NCI-H1105 (cell line): ENCODE data around the gene SC5D.
A peak's percentile ranks its signal among the peaks of the same experiment; 100 is the strongest.

ENCODE experiments used
- DNase-seq: peaks from one replicate; lab custom pipeline; 2025; lab: John Stamatoyannopoulos, UW

Gene SC5D

DNA sequence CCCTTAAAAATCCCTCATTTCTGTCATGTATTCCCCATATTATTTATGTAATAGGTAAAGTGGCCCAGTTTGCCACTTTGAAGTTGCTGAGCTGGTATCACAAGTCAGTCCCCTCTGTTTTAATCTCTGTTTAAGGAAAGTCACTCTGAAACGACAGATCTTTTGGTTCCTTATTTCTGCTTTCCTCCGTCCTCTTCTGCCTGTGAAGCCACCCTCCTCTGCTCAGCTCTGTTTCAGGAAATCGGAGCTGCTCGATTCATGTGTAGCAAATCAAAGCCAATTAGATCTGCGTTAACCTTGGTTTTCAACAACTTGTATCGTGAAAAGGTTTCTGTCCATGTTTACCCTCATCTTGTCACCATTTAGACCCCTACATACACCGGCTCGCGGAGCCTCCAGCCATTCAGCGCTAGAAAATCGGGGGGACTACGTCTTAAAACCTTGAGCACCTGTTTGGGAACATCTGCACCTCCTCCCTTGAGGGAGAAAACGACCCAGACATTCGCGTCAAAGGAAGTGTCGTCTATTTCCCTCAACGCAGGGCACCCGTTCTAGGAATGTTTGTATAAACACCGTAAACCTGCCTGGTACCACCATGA lies 576 bp upstream of the SC5D start:
- DNase-seq = peak; percentile 73

DNA sequence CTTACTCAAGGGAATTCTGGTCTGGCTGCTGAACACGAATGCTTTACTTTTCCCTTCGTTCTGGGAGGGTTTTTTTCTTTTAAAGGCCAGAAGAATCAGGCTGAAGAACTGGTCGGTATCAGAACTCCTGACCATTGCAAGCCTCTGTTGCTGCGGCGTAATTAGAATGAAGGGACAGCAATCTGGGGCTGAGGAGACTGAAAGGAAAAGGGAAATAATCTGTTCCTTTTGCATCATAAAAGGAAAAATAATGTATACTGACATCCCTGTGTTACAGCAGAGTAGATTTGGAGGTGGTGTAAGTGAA lies 670 bp downstream of the SC5D start:
- DNase-seq = no peak

DNA sequence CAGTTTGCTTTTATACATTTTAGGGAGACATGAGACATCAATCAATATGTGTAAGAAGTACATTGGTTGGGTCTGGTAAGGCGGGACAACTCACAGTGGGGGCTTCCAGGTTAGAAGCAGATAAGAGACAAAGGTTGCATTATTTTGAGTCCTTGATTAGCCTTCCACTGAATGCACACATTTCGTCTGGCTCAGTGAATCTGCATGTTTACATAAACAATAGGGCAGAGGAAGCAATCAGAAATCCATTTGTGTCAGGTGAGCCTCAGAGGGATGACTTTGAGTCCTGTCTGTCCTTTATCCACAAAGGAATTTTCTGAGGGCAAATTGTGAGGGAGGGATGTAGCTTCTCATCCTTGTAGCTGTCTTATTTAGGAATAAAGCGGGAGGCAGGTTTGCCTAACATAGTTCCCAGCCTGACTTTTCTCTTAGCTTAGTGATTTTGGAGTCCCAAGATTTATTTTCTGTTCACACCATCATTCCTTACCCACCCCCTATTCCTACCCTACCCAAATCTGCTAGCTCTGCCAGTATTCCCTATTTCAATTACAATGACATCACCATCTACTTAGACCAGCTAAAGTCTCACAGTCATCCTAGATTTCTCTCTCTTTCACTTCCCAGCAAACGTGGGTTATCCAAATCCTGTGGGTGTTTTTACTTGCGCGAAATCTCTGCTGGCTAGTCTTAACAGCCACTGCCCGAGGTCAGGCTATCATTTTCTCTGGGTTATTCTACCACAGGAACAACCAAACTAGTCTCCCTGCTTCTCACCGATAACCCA lies 2.9 kb downstream of the SC5D start:
- DNase-seq = no peak

DNA sequence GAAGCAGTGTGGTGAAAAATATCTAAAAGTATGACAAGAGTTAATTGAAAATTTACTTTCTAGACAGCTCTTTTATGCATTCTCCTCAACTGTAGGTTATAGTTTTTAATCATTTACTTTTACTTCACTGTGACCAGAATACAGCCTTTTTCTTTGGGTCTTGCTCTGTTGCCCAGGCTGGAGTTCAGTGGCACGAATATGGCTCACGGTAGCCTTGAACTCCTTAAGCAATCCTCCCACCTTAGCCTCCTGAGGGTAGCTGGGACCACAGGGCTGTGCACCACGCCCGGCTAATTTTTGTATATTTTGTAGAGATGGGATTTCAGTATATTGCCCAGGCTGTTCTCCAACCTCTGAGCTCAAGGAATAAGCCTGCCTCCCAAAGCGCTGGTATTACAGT lies 5.3 kb downstream of the SC5D start:
- DNase-seq = no peak

DNA sequence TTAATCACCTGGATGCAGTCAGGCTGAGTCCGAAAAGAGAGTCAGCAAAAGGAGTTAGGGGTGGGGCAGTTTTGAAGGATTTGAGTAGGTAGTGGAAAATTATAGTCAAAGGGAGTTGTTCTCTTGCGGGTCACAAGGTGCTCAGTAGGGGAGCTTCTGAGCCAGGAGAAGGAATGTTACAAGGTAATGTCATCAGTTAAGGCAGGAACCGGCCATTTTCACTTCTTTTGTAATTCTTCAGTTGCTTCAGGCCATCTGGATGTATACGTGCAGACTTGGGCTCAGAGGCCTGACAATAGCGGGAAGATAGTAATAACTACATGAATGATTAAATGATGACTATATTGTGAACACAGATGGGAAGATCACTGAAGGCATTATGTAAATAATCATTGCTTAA lies 6.2 kb downstream of the SC5D start:
- no peak for DNase-seq

DNA sequence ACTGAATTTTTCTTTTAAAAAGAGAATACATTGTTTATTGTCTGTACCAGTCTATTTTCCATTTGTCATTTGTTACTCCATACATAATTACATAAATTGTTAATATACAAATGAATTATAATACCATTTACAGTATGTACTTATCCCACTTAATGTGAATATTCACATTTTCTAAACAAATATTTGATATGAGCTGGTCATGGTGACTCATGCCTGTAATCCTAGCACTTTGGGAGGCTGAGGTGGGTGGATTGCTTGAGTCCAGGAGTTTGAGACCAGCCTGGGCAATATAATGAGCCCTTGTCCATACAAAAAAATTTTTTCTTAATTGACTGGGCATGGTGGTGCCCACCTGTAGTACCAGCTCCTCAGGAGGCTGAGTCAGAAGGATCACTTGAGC lies 6.8 kb downstream of the SC5D start:
- DNase-seq = no peak

DNA sequence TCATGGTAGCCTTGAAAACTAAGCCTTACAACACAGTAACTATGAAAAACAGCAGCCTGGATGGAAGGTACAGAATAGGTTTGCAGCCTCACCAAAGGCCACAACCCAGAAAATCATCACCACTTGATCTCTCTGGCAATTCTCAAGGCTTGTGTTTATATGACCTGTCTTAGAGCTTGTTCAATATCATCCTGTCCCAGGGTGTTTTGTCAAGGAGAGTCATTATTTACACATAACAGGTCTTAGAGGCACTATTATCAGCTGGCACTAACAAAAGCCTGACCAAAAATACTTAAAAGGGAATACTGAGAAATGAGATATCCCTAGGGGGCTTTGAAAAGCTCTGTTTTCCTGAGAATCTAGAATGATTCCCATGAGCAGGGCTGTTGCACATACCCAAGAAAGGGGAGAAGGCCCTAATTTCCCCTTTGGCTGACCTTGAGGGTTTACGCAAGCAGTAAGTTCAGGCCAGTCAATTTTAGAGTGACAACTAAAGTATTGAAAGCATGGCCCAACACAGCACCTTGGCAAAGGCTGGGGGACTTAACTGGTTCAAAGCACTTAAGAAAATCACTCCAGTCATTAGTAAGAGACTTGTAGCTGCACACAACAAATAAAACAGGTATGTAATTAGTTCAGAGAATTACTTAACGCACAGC lies 7.9 kb downstream of the SC5D start:
- DNase-seq = peak; percentile 44

DNA sequence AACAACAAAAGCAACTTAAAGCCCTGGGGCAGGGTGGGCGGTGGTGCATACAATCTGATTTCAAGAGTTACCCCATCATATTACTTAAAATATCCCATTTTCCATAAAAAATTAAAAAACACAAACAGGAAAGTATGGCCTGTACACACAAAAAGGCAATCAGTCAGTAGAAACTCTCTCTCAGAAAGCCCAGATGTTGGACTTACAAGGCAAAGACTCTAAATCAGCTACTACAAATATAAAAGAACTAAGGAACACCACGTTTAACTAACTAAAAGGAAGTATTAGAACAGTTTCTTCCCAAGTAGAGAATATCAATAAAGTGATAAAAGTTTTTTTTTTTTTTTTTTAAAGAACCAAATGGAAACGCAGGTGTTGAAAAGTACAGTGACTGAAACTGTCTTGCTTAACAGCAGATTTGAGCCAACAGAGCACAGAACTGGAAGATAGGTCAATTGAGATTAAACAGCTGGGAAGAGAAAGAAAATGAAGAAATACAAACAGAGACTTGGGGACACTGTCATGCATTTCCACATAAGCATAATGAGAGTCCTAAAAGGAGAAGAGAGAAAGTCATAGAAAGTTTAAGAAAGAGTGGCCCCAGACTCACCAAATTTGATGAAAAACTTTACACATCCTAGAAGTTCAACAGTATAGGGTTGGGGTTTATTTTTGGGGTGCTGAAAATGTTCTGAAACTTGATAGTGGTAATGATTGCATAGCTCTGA lies 8.6 kb downstream of the SC5D start:
- no peak for DNase-seq

DNA sequence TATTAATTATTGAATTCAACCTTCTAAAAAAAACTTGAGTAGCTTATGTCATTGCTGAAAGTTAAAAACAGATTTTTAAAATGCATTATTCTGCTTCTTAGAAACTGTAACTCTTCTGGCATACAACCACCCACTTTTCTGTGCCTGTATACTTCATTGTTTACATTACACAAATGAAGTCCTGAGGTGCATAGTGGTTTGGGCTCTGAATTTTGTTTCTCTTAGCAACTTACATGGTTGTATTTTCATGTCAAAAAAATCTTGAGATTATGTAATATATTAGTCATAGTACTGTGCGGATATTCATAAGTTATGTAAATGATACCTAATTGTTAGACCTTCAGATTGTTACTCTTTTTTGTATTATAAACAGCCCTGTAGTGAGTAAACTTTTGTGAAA lies 12.2 kb downstream of the SC5D start:
- DNase-seq = no peak

DNA sequence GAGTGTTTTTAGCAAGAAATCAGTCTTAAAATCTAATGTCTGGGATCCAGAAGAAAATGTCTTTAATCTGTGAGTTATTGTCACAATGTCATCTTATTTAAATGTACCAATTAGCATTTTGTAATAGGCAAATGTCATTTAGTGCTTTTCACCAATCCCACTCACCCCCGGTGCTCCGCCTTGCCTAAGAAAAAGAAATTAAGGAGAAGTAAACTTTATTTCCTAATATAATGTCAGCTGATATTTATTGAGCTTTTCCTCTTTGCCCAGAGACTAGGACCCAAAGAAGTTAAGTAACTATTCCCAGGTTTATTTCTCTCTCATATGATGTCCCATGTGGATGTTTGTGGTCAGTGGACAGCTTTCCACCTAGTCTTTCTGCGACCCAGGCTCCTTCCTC lies 16.2 kb downstream of the SC5D start:
- DNase-seq = no peak

DNA sequence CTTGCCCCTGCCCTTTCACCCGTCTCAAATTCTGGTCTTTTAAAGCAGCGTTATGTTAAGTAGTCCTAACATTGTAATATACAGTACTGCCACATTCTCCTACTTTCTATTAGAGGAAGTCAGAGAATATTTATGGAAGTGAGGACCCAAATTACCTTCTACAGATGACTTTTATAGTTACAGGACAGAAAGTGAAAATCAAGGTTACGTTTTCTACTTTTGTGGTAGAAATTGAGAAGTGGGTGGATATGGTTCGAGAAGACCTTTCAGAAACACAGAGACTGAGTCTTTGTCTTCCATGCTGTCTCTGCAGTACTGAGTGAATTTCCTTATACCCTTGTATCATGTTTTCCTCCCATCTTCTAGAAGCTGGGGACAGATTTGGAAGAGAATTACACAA lies 17.1 kb downstream of the SC5D start:
- DNase-seq = no peak

DNA sequence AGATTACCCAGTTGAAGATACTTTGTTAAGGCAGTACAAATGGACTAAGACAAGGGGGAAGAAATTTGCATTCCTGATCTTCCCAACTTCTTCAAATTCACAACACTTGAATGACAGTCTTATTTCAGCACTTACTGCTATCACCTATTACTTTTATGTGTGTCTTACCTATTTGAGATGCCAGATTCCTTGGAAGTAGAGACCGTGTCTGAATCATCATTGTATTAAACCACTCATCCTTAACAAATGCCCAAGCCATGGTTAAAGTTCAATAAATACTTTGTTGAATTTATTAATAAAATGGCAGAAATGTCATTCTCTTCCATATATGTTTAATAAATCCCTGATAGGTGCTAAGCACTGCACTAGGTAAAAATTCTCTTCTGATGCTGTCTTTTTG lies 18.3 kb downstream of the SC5D start:
- no peak for DNase-seq

DNA sequence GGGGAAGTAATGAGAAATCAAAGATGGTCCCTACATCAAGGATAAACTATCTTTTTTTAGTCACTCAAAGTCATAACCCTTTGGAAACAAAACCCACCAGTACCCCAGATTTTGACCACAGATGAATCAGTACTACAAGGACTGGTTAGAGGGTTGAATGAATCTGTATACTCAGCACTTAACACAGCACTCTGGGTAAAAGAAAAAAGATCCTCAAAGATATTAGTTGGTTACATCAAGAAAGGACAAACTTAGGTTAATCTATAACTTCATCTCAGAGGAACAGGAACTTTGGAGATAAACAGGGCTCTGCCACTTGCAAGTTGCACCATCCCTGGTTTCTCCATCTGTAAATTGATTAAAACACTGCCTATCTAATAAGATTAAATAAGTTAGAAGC lies 18.8 kb downstream of the SC5D start:
- no peak for DNase-seq

DNA sequence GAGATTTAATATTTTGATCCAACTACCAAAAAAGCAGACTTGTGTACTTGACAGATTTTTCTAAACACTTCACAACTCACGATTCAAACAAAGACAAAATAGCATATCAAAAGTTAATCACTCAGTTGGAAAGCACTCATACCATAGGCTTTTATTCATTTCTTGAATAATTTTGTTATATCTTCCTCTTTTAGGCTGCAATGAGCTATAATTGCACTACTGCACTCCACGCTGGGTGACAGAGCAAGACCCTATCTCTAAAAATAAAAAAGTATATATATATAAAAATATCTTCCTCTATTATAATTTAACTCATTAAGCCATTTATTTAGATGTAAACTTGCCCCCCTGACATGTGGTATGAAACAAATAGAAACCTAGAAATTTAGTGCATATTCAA lies 19.9 kb downstream of the SC5D start:
- no peak for DNase-seq

DNA sequence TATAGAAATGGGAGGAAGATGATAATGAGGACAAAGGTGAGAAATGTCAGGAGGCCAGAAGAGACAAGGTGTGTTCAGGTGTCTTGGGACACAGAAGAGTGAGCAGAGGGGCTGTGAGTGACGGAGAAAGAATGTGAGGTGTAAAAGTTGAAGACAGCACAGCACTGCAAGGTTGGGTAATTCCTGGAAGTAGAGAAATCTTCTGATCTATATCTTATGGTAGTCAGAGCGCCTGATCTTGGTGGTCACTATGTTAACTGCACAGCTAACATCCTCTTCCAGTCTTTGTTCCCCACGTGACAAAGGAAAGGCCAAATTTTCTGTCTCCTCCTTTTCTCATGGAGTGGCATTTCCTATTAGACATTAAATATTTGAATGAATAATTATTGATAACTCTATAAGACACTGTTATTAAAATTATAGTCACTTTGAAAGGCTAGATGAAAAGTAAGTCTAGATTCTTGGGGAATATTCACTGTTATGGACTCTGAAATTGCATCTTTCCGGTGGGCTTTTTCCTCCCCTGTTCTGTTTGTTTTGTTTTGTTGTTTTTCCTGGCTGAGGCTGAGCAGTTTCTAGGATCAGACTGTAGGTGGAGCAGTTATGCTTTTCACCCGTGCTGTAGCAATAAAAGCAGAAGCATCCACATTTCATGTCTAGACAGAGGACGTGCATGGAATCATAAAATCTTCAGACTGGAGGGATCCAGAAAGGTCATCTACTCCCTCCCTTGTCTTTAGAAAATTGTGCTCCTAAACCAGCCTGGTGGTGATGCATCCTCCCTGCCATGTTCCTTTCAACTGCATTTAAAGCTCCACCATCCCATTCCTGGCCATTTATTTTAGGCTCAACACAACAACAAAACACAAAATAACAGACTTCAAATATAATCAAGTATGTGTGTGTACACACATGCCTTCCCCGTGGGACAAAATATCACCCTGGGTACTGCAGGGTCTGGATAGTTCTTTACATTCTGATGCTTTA lies 26.6 kb downstream of the SC5D start:
- peak; percentile 68 for DNase-seq

DNA sequence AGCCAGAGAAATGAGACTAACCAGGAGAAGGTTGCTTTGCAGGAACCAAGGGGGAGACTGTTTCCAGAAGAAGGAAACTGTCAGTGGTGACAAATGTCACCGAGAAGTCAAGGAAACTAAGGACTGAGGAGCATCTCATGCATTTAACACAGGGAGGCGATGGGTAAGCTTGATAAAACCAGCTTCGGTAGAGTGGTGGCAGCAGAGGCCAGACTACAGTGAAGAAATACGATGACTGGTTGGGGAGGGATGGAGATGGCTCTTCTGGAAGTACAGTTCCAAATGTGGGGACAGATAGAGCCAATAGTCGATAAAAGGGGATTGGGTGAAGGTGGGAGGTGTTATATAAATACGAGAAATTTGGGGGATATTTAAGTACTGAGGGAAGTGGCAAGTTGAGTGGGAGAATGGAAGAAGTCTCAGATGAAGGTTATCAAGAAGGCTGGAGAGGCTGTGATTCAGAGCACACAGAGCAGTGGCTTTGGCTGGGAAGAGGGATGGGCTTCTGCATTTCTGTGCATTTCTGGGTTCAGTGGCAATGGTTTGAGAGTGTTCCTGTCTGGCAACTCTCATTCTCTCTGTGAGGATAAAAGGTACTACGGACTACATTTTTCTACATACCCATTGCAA lies 29.2 kb downstream of the SC5D start:
- DNase-seq = peak; percentile 19

DNA sequence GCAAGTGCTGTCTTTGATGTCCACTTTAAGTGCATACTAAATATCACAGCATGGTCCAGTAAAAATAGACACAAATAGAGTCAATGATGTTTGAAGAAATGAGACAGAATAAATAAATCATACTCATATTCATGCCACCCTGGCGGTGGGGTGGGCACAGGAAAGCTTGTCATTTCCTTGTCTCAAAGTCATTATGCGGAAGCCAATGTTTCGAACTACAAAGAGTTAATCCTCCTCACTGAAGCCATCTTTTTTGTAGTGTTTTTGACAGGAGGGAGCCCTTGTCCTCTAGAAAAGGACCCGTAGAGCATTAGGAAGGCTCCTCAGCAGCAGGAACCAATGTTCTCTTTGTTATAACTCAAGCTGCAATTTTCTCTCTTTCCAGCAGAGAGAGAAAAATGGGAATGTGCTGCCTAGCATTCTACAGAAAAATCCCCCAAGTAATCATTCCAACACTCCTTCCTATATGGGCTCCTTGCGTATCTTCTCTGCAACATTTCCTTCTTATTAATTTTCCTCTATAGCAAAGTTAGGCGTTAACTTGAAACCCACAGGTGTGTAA lies 30.6 kb downstream of the SC5D start:
- DNase-seq = no peak

DNA sequence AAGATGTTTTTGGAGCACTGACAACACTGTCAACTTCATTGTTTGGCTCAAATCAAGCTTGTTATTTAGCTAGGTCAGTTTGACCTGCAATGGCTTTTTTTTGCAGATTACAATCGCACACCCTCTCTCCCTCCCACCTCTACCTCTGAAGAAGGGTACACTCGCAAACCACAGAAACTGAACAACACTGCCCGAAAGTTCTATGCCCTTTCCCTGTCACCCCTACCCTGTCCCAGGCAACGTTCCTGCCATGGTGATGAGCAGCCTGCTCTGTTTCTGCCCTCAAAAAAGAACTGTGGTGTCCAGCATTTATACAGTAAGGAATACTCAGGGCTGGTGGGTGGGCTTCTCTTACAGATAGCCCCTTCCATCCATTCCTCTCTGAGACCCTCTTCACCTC lies 33.7 kb downstream of the SC5D start:
- DNase-seq = no peak

DNA sequence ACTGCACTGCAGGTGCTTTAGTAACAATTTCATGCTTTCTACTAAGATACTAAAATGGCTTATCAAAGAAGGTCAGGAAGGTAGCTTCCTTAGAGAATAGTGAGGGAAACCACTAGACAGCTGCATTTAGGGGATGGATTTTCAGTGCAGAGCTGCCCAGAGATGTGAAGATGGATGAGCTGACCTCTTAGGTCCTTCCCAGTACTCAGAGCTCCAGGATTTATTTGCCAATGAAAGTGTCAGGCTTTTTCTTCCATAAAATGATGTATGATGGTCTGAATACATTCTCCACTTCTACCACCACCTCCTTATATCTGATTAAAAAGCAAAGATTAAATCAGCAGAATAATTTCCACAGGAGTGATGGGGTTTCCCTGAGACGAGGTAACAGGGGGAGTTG lies 35.0 kb downstream of the SC5D start:
- DNase-seq = no peak

DNA sequence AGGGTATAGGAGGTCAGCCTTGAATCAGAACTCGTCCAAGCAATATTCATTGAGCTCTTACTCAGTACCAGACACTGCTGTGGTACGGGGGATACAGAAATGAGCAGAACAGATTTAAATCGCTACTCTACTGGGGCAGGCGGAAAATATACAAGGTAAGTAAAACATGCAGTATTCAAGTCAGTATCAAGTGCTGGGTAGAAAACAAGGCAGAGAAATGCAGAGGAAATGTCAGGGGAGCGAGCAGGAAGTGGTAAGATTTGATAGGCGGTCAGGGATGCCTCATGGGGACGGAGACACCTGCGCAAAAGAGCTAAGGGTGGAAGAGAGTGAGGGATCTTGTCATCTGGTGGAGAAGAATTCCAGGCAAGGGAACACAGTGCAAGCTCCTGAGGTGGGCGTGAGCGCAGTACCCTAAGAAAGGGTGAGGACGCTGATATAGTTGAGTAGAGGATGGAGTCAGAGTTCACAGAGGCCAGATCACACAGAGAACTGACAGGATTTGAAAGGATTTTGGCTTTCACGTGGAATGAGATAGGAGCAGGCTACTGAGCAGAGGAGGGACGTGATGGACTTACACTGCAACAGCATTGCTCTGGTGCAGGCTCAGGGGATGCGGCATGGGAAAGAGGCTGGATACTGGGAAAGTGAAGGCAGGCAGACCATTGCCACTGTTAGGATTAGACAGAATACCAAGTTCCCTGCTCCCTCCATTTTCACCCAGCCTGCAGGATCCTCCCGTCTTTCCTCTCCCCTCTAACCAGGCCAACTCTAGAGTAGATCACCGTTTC lies 35.8 kb downstream of the SC5D start:
- no peak for DNase-seq
